Mucosa of gallbladder (tissue), 1 donor: Measurements from ENCODE around the gene B3GALT6. TPM values are rescaled to one million over a fixed set of nuclear protein-coding genes. Genes with fewer than 3 reads are reported as not detected.

Source experiments
- DNase-seq: peaks from one replicate; pipeline ENCODE4 v3.0.0-alpha.2; 2020; ENCODE audit warnings: low spot score
- total RNA-seq: library from RNA; stranded (reverse); gene quantifications from one replicate; pipeline ENCODE4 v1.2.1, GENCODE V29; 2021
- donor health status: DM: no; HTN: no; CAD: no.

B3GALT6 gene
- total RNA-seq, 1 donor from 2014 or later = 16.1 TPM

DNA sequence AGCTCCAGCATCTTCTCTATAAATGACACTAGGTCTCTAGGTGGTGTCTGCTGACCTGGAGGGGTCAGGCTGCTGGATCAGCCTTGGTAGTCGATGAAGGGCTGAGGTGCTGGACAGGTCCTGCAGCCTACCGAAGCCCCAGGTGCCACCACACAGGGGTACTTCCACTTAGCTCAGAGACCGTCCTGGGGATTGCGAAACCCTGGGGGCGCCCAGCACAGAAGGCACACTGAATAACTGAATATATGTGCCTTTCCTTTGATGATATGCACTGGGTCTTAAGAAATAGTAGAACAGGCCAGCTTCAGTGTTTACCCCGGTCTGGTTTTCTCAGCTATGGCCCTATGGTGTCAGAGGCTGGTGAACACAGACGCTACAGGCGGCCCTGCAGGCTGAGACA lies 30.7 kb downstream of the B3GALT6 start:
- no peak for DNase-seq

DNA sequence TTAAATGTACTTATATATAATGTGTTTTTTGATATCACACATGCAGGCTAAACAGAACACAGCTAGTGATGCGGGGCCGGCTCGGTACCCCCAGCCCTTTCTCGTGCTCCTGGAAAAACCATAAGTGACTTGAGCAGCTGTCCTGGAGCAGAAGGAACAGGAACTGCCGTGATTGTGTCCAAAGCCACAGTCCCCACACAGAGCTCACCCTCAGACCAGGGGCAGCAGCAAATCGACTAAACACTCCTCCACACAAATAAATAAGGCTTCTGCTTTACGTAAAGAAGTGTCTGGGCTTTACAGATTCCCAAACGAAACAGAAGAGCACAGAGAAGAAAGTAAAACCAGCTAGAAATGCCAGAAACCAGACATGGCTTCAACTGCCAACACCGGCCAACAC lies 32.0 kb downstream of the B3GALT6 start:
- no peak for DNase-seq

DNA sequence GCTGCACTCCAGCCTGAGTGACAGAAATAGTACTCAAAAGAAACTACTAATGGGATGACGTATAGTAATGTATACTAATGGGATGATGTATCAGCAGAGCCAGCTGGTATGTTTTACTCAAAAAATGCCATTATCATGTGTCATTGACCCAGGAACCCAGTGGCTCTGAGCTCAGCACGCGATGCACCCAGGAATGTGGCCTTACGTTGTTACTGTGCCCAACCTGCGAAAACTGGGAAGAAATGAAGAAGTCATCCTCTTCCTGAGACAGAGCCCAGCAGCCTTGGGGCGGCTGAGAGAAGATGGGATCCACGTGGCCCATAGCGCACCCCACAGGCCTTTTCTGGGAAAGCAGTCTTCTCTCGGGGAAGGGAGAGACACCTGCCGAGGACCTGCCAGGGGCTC lies 32.8 kb downstream of the B3GALT6 start:
- no peak for DNase-seq

DNA sequence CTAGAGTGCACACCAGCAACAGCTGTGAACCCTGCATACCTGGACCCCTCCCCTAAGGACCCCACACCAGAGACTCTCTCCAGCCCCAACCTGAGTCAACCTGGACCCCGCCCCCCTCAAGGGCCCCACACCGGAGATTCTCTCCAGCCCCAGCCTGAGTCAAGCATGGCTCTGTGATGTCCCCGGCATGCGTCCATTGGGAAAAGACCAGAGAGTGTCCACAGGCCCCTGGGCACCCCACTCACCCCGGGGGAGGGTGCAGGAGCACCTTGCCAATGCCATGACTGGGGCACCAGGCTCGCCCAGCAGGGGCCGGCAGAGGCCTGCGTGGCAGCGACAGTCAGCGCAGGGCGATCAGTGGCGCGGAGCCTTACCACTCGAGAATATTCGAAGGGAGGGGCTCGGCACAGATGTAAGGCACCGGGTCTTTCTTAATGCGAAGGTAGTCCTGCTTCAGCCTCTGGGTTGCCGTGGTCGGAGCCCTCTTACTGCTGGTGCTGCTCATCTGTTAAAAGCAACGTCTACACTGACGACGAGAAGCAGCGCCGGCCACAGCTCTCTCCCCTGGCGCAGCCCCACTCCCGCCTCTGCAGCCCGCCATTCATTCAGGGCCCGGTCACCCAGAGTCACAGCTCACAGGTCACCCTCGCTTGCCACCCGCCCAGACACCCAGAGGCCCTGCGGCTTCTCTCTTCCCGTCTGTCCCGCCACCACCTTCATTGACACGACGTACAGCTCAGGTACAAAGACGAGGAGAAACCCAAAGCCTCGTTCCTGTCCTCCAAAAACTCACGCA lies 35.6 kb downstream of the B3GALT6 start:
- no peak for DNase-seq

DNA sequence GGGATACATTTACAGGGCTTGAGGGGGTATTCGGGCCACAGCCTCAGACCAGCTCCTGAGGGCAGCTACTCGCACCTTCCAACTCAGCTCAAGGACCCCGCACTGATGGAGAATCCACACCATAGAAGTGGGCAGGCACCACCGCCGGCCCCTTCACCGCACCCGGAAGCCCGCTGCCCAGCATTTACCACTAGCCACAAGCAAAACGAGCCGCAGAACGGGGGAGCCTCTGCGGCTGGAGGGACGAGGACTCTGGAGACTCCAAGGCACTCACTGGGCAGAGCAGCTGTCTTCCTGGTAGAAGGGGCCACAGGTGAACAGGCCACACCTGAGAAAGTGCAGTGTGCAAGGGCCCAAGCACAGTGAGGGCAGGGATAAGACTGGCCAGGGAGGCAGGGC lies 36.2 kb downstream of the B3GALT6 start:
- DNase-seq = no peak

DNA sequence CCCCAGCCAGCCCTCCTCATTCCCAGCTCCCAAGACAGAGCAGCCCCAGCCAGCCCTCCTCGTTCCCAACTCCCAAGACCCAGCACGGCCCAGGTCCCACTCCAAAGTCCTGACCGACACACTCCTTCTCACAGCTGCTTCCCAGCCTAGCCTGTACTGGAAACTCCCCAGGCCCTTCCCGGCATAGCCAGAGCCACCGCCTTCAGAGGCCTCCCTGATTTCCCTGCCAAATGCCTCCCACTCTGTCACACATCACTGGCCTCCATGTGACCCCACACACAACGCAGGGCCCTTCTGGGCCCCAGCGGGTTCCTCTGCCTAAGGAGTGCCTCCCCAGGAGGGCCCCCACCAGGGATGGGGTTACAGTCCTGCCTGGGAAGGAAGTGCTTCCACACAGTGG lies 38.8 kb downstream of the B3GALT6 start:
- no peak for DNase-seq

DNA sequence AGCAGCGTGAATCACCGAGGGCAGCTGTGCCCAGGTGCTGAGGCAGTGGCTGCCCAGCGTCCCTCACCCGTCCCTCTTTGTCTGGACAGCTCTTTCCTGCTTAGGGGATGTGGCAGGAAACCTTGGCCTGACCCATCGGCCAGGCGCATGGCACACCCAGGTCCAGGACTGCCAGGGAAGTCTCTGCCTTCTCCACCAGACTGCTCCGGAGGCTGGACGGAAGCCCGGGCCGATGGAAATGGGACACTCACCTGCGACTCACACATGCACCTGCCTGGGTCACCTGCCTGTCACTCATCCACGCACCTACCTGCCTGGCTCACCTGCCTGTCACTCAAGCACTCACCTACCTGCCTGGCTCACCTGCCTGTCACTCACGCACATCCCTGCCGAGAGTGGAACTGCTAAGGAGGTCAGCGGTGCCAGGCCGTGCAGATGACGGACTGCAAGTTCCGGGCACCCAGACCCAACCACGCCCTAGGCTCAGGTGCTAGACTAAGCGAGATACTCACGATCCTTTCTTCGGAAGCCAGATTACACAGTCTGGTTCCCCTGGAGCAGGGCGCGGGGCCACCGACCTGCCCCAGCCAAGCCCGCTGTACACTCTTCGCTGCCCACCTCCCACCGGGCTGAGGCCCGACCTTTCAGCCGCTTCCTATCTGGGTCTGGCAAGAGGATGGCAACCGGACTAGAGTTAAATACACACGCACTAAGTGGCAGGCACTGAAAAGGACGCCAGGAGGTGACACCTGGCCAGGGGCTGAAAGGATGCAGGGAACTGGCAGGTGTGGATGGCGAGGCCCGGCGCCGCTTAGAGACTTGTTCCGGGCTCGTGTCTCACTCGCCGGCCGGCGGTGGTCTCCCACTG lies 40.5 kb downstream of the B3GALT6 start:
- peak; percentile 72 for DNase-seq

DNA sequence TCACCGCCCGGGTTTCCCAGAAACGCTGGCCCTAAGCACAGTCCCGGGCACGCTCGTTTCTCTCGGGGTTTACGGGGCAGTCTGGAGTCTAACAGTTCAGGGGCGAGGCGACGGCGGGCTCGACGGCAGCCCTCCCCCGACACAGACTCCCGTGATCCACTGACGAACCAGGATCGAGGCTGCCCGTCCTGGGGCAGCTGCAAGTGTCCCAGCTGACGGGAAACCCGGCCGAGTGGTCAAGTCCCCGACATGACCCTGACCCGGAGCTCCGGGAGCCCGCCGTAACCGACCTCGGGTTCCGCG lies 41.1 kb downstream of the B3GALT6 start:
- no peak for DNase-seq

DNA sequence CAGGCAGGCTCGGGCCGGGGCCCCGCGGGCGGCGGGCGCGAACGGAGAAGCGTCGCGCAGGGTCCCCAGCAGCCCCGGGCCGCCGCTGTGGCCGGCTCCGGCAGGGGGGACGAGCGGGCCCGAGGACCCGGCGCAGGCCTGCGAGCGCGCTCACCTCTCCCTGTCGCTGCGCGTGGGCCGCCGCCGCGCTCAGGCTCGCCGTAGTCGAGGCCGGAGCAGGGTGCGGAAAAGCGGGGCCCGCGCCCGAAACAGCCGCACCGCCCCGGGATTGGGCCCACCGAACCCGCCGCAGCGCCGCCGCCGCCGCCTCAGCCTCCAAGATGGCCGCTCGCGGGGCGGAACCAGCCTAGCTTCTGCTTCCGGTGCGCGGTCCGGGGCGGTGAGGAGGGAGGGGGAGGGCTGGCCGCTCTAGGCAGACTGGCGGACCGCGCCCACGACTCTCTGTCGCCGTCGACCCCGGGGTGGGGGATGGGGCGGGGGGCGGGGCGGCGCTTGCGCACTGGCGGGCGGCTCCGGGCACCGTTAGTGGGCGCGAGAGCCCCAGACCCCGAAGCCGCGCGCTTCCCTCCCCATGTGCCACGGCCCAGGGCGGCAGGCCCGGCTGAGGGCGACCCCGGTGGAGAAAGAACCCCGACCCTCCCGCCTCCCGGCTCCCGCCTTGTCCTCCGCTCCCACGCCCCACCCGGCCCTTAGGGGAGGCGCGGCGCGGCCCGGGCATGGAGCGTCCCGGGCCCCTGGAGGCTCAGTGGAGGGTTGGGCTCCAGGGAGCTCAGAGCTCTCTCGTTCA lies 41.7 kb downstream of the B3GALT6 start, which contains the start of gene UBE2J2:
Gene UBE2J2 (minus strand): TSS at position 343 of the 787 bp plus-strand sequence. CDS start 5,862 bp downstream, outside the sequence.
- DNase-seq = peak; percentile 94

DNA sequence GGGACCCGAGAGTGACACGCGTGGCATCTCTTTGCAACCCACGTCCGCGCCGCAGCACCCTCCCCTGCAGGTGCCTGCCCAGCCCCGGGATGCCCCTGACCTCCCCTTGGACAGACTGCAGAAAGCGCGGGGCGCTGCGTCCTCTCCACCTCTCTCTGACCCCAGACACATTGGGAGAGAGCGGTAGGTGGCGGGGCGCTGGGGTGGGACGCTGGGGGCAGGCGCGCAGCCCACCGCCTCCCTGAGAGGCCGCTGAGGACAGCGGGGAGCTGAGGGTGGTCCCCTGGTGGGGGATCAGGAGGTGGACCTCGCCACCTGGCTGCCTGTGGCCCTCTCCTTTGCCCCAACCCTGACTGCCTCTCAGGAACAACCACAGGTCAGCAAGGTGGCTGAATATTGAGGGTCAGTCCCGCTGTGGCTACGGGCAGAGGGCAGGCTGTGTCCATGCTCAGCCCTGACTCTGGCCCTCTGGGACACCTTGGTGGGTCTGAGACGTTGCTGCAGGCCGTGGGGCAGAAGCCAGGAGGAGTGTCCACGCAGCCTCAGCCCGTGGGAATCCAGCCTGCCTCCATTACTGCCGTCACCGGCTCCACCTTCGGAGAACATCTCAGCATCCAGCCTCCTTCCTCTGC lies 42.4 kb downstream of the B3GALT6 start:
- no peak for DNase-seq

DNA sequence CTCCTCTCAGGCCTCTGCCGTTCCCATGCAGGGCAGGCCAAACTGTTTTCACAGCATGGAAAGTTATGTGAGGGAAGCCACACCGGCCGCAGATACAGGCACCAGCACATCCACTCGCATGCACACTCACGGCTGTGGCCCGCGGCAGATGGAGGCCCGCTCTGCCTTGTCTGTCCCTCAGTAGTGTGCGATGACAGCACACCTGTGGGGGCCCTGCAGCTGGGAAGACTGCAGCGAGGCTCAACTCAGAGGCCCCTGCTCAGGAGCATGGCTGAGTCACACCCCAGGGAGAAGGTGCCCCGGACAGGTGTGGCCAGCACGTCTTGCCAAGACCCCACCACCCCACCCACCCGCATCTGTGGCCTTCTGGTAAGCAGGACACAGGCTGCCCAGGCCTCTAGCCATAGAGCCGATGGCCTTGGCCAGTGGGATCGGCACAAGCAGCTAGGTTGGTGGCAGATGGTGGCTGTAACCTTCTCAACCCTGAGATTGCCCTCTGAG lies 42.9 kb downstream of the B3GALT6 start:
- no peak for DNase-seq

DNA sequence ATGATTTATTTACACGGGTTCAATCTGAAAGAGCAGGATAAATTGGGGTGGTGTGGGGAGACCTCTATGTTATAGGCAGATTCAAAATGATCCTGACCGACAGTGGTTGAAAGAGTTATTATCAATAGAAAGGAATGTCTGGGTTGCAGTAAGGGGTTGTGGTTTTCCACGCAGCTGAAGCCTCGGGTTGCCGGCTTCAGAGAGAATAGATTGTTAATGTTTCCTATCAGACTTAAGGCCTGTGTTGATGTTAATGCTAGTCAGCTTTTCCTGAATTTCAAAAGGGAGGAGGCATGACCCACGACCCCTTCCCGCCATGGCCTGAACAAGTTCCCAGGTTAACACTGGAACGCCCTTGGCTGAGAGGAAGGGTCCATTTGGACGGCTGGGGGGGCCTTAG lies 43.8 kb downstream of the B3GALT6 start:
- DNase-seq = no peak

DNA sequence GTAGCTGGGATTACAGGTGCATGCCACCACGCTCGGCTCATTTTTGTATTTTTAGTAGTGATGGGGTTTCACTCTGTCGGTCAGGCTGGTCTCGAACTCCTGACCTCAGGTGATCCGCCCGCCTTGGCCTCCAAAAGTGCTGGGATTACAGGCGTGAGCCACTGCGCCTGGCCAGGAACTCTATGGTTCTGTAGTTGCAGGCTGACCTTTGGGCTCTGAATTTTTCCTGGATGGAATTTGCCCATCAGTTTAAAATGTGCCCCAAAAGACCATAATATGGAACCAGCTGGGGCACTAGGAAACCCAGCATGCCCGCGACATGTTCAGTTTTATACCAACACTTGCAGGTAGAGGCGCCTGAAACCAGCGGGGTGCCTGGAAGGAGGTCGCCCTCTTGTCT lies 46.6 kb downstream of the B3GALT6 start:
- DNase-seq = no peak

DNA sequence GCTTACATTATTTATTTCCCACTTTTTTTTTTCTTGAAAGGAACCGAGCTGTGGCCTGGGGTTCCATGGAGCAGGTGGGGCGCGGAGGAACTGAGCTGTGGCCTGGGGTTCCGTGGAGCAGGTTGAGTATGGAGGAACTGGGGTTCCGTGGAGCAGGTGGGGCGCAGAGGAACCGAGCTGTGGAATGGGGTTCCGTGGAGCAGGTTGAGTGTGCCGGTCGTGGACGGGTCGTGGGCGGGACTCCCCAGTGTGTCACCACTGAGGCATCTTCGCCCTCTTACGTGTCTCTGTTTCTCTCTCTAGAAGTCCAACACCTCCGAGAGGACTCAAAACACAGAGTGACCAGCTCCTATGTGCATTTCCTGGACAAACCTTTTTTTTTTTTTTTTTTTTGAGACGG lies 47.0 kb downstream of the B3GALT6 start:
- no peak for DNase-seq

DNA sequence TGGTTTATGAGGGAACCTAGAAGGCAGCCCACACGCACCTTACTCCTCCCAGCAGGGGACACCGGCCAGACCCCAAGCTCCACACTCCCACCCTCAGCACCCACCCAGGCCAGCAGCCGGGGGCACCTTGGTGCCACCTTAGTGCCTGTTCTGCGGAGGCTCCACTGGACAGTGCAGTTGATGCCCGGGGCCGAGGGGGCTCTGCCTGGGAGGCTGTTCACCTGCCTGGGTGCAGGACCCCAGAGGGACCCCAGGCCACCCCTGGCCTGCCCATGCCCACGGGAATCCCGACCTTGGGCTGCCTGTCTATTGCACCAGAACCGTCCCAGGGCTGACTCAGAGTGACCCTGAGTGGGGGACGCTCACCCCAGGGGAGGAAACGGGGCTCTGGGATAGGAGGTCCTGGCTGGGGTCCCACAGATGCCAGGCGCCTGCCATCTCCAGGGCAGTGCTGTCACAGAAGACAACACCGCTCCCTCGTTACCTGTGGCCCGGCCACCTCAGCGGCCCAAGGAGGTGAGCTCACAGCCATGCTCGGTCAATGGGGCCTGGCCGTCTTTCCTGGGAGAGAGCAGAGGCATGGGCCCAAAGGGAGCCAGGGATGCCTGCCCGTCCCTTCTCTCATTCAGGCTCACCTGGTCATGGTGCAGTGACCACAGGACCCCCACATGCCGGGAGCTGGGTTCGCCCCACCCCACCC lies 48.9 kb downstream of the B3GALT6 start:
- no peak for DNase-seq

DNA sequence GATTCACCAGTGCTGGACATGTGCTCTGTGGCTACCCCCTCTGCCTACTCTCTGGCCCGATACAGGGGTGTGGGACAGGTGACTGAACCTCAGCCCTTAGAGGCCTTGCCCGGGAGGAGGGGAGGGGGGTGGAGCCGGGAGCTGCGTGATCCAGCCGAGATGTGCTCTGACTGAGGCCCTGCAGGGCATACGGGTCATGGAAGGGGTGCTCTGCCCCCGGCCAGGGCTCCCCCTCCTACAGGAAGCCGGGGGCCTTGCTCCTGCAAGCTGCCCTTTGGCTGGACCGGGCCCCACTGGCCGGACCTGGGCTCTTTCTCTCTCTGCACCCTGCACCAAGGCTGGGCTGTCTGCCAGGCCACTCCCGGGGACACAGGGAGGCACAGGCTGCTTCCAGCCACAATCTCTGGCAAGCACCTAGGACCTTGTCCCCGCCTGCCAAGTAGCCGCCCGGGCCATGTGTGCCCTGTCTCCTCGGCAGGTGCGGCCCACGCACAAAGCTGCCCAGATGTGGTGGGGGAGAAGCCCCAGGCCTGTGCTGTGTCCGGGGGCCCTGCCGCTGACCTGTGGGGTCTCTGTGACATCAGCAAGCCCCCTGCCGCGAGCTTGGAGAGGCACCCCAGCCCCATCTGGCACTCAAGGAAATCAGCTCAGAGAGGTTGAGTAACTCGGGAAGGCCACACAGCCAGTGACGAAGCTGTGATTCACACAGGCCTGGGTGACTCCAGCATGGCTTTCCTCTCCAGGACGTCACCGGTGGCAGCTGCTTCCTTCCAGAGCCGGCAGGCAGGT lies 49.7 kb downstream of the B3GALT6 start:
- DNase-seq = peak; percentile 86

DNA sequence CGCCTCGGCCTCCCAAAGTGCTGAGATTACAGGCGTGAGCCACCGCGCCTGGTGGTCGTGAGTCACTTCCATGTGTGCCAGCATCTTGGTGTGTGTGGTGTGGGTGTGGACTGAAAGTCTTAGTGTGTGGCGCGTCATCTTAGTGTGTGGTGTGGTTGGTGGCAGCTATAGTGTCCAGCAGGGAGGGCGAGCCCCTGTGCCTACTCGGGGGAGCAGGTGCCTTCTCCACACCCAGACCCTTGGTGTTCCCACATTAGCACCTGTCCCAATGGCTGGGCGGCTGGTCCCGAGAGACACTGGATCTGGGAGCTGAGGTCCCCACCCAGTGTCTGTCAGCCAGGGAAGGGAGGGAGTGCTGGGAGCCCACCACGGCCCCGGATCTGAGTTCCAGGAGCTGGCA lies 51.0 kb downstream of the B3GALT6 start:
- DNase-seq = no peak

DNA sequence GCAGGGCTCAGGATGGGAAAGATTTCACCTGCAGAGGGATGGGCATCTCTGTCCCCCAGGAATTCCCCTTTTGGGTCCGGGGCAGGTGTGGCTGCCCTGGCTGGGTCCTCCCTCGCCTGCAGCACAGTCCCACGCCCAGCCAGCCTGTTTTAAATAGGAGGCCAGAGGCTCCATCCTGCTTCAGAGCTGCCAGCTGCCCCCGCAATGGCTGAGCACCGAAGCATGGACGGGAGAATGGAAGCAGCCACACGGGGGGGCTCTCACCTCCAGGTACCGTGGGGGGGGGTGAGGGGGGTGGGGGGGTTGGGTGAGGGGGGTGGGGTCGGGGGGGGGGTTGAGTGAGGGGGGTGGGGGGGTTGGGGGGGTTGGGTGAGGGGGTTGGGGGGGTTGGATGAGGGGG lies 51.8 kb downstream of the B3GALT6 start:
- no peak for DNase-seq
